GM19035 (cell line): ENCODE results near the gene TTLL6.
A peak's percentile ranks its signal among the peaks of the same experiment; 100 is the strongest.
"Not testable (repeated sequence)": the region's sequence is repeated elsewhere in the genome, so short reads cannot be mapped to it uniquely, and the experiment has no call there.

ENCODE experiments used
- ATAC-seq: cut with Tn5 transposase; IDR thresholded peaks from one replicate; pipeline ENCODE4 v1.9.1; 2021; ENCODE audit not compliant: unreplicated experiment

TTLL6 gene

GRCh38 chr17:48816774-48817590 is at the start of gene TTLL6:
TSS of gene TTLL6 (minus strand) at chr17:48817229. CDS start at chr17:48817072, 157 bp downstream.
- peak; percentile 89 for ATAC-seq

GRCh38 chr17:48860456-48860855 is 43.4 kb upstream of the TTLL6 start:
- ATAC-seq = no peak

- ATAC-seq = no peak
Observed at GRCh38 chr17:48860034-48860433, 43.0 kb upstream of the TTLL6 start.

GRCh38 chr17:48856122-48856821 is 39.2 kb upstream of the TTLL6 start:
- no peak for ATAC-seq

- no peak for ATAC-seq
Observed at GRCh38 chr17:48854774-48855476, 37.9 kb upstream of the TTLL6 start.

GRCh38 chr17:48850792-48851323 is 33.8 kb upstream of the TTLL6 start:
- ATAC-seq = no peak

- no peak for ATAC-seq
Observed at GRCh38 chr17:48843187-48843900, 26.3 kb upstream of the TTLL6 start.

GRCh38 chr17:48842746-48843145 is 25.7 kb upstream of the TTLL6 start:
- ATAC-seq = no peak

GRCh38 chr17:48841395-48841831 is 24.4 kb upstream of the TTLL6 start:
- peak; percentile 87 for ATAC-seq

GRCh38 chr17:48840441-48840840 is 23.4 kb upstream of the TTLL6 start:
- ATAC-seq = no peak

- ATAC-seq = not testable (repeated sequence)
Observed at GRCh38 chr17:48837458-48837857, 20.4 kb upstream of the TTLL6 start.

GRCh38 chr17:48835971-48836370 is 18.9 kb upstream of the TTLL6 start:
- ATAC-seq = no peak

- no peak for ATAC-seq
Observed at GRCh38 chr17:48834973-48835372, 17.9 kb upstream of the TTLL6 start.

GRCh38 chr17:48831549-48831883 is 14.5 kb upstream of the TTLL6 start:
- ATAC-seq = no peak

- peak; percentile 78 for ATAC-seq
Observed at GRCh38 chr17:48830840-48831548, 14.0 kb upstream of the TTLL6 start, which contains the start of gene CALCOCO2. TSS of gene CALCOCO2 (plus strand) at chr17:48831035. CDS start at chr17:48841708, 10,673 bp downstream.

GRCh38 chr17:48825446-48826381 is 8.7 kb upstream of the TTLL6 start:
- no peak for ATAC-seq

GRCh38 chr17:48820936-48821335 is 3.9 kb upstream of the TTLL6 start:
- ATAC-seq = not testable (repeated sequence)

- no peak for ATAC-seq
Observed at GRCh38 chr17:48819466-48819865, 2.4 kb upstream of the TTLL6 start.

GRCh38 chr17:48818361-48818841 is 1.4 kb upstream of the TTLL6 start:
- ATAC-seq = no peak
